ENCODE measurements around the gene PSMF1. TPM values are rescaled to one million over a fixed set of nuclear protein-coding genes. Genes with fewer than 3 reads are reported as not detected.

Gene PSMF1
- total and polyA plus RNA-seq, 2 of the 13 experiments (the other 11 are each of a cell fraction or from before 2014, with no cell fraction given), result 82.5 to 86.0 TPM

- TF ChIP-seq REL (CRISPR knock-in tag; conservative IDR thresholded peaks at IDR 0.05), result peak; percentile 82
- TF ChIP-seq STAT5B (CRISPR knock-in tag; IDR thresholded peaks at IDR 0.05), result peak; percentile 94
- peak; percentile 99 for TF ChIP-seq ZNF784 (CRISPR knock-in tag; IDR thresholded peaks at IDR 0.05; ENCODE audit: borderline replicate concordance)
- TF ChIP-seq NFYB (CRISPR knock-in tag; IDR thresholded peaks at IDR 0.05), result peak; percentile 63
- peak; percentile 91 for TF ChIP-seq ZFY (CRISPR knock-in tag; IDR thresholded peaks at IDR 0.05)
- TF ChIP-seq THAP7 (CRISPR knock-in tag; IDR thresholded peaks at IDR 0.05), result peak; percentile 98
- TF ChIP-seq ZSCAN22 (CRISPR knock-in tag; IDR thresholded peaks at IDR 0.05), result peak; percentile 84
- 0 out of 2 replicates have a peak, but pooled peaks have one; percentile 17 for TF ChIP-seq GATA4 (IDR thresholded peaks at IDR 0.05; ENCODE audit: borderline replicate concordance, low read depth)
- peak; percentile 99 for TF ChIP-seq ZNF124 (CRISPR knock-in tag; IDR thresholded peaks at IDR 0.05)
- TF ChIP-seq ZNF232 (CRISPR knock-in tag; IDR thresholded peaks at IDR 0.05; ENCODE audit: borderline replicate concordance), result peak; percentile 95
- TF ChIP-seq DMTF1 (CRISPR knock-in tag; IDR thresholded peaks at IDR 0.05), result 0 out of 2 replicates have a peak, but pooled peaks have one; percentile 38
- peak; percentile 84 for TF ChIP-seq AGO2 (optimal IDR thresholded peaks at IDR 0.05; ENCODE audit: low read depth, low read length)
- TF ChIP-seq MTF2 (CRISPR knock-in tag; IDR thresholded peaks at IDR 0.05; ENCODE audit: borderline replicate concordance), result peak; percentile 98
- TF ChIP-seq ZSCAN31 (CRISPR knock-in tag; IDR thresholded peaks at IDR 0.05; ENCODE audit: low read depth), result peak; percentile 100
- TF ChIP-seq MTF1 (CRISPR knock-in tag; IDR thresholded peaks at IDR 0.05), result no peak; the same call in none of the 2 replicates
- TF ChIP-seq HNRNPL (IDR thresholded peaks at IDR 0.05; ENCODE audit: low read depth, low read length), result no peak; the same call in 1 of the 2 replicates
- TF ChIP-seq FOXK2 (IDR thresholded peaks at IDR 0.05), result peak; percentile 74
- peak in 1 of 2 experiments; percentile 87; a peak in 2 of 4 replicates for TF ChIP-seq ATF4 (CRISPR knock-in tag; IDR thresholded peaks at IDR 0.05)
- peak; percentile 96 for TF ChIP-seq ZNF512B (CRISPR knock-in tag; IDR thresholded peaks at IDR 0.05; ENCODE audit: borderline replicate concordance)
- no peak for TF ChIP-seq ZNF562 (CRISPR knock-in tag; IDR thresholded peaks at IDR 0.05; ENCODE audit: borderline replicate concordance)
Measured at GRCh38 chr20:1118336-1119127, at the start of gene PSMF1 (continued).
